ENCODE data around the gene MICAL1.
"Not testable (repeated sequence)": the region's sequence is repeated elsewhere in the genome, so short reads cannot be mapped to it uniquely, and the experiment has no call there.

Gene MICAL1

GRCh38 chr6:109469591-109470189 is 14.1 kb upstream of the MICAL1 start:
- H3K27me3 ChIP-seq (ENCODE audit: insufficient read depth, low read depth, severe bottlenecking): no peaks in the 10 kb centered on the region
- no peak for DNase-seq
- peaks cover 75% of the 10 kb centered on the region for H3K36me3 ChIP-seq
- no peaks in the 10 kb centered on the region for H3K9me3 ChIP-seq (ENCODE audit: severe bottlenecking)
- TF ChIP-seq CTCF (IDR thresholded peaks at IDR 0.05; ENCODE audit: low read depth, low read length): no peak
- H3K4me3 ChIP-seq (ENCODE audit: low read depth, low read length): no peak overlapping the region
- H3K27ac ChIP-seq: no peak overlapping the region

- Histone ChIP-seq H3K4me3 (ENCODE audit: low read depth, low read length) (no peak overlapping the region), H3K27ac (no peak overlapping the region), H3K36me3 (peaks cover 71% of the 10 kb centered on the region), H3K9me3 (ENCODE audit: severe bottlenecking) (no peaks in the 10 kb centered on the region), H3K27me3 (ENCODE audit: insufficient read depth, low read depth, severe bottlenecking) (no peaks in the 10 kb centered on the region)
- DNase-seq: no peak
- no peak for TF ChIP-seq CTCF (IDR thresholded peaks at IDR 0.05; ENCODE audit: low read depth, low read length)
Observed at GRCh38 chr6:109467696-109468095, 12.1 kb upstream of the MICAL1 start.

- peaks cover 64% of the 10 kb centered on the region for H3K36me3 ChIP-seq
- TF ChIP-seq CTCF (IDR thresholded peaks at IDR 0.05; ENCODE audit: low read depth, low read length): no peak
Observed at GRCh38 chr6:109466212-109466923, 10.8 kb upstream of the MICAL1 start.

GRCh38 chr6:109465772-109466171 is 10.2 kb upstream of the MICAL1 start:
- no peaks in the 10 kb centered on the region for H3K27me3 ChIP-seq (ENCODE audit: insufficient read depth, low read depth, severe bottlenecking)
- no peak for TF ChIP-seq CTCF (IDR thresholded peaks at IDR 0.05; ENCODE audit: low read depth, low read length)
- H3K36me3 ChIP-seq: peaks cover 61% of the 10 kb centered on the region
- no peak overlapping the region for H3K4me3 ChIP-seq (ENCODE audit: low read depth, low read length)
- no peaks in the 10 kb centered on the region for H3K9me3 ChIP-seq (ENCODE audit: severe bottlenecking)
- DNase-seq: no peak
- H3K27ac ChIP-seq: no peak overlapping the region

More at GRCh38 chr6:109466212-109466923, 10.8 kb upstream of the MICAL1 start:
- H3K4me3 ChIP-seq (ENCODE audit: low read depth, low read length): no peak overlapping the region
- DNase-seq: no peak
- H3K9me3 ChIP-seq (ENCODE audit: severe bottlenecking): no peaks in the 10 kb centered on the region
- H3K27ac ChIP-seq: no peak overlapping the region
- H3K27me3 ChIP-seq (ENCODE audit: insufficient read depth, low read depth, severe bottlenecking): no peaks in the 10 kb centered on the region

GRCh38 chr6:109461733-109462526 is 6.4 kb upstream of the MICAL1 start:
- Histone ChIP-seq H3K4me3 (ENCODE audit: low read depth, low read length) (no peak overlapping the region), H3K9me3 (ENCODE audit: severe bottlenecking) (no peaks in the 10 kb centered on the region), H3K36me3 (peaks cover 43% of the 10 kb centered on the region), H3K27ac (no peak overlapping the region), H3K27me3 (ENCODE audit: insufficient read depth, low read depth, severe bottlenecking) (no peaks in the 10 kb centered on the region)
- no peak for DNase-seq
- TF ChIP-seq CTCF (IDR thresholded peaks at IDR 0.05; ENCODE audit: low read depth, low read length): no peak

GRCh38 chr6:109461205-109461604 is 5.6 kb upstream of the MICAL1 start:
- H3K27ac ChIP-seq; H3K27me3 ChIP-seq (ENCODE audit: insufficient read depth, low read depth, severe bottlenecking); H3K9me3 ChIP-seq (ENCODE audit: severe bottlenecking); DNase-seq; H3K4me3 ChIP-seq (ENCODE audit: low read depth, low read length): not testable (repeated sequence)
- peaks cover 36% of the 10 kb centered on the region for H3K36me3 ChIP-seq
